ENCODE results near the gene EFEMP1. TPM values are rescaled to one million over a fixed set of nuclear protein-coding genes. Genes with fewer than 3 reads are reported as not detected.
"Not testable (repeated sequence)": the region's sequence is repeated elsewhere in the genome, so short reads cannot be mapped to it uniquely, and the experiment has no call there.

Gene EFEMP1
- total RNA-seq, 1 experiment from 2014 or later = 3.2 TPM

DNA sequence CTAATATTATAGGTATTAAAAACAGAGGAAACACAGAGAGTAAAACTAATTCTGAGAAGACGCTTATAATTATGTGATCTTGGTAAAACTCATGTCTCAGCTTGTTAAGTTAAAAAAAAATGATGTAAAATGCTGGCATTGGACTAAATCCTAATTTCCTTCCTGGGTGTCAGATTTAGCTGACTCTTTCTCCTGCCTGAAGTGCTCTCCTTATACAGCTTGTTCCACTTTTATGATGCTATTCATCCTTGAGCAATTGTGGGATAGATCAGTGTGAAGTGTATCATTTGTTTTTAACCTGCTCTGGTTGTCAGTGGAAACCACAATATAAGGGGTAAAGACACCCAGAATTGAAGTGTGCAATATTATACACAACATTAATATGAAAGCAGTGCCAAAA, 84.9 kb downstream of the EFEMP1 start:
- Histone ChIP-seq H3K4me3 (ENCODE audit: low read length) (no peak overlapping the region), H3K9me3 (ENCODE audit: low read length) (no peaks in the 10 kb centered on the region), H3K27ac (ENCODE audit: low read length) (no peak overlapping the region), H3K4me2 (ENCODE audit: low read depth, low read length, poor library complexity, severe bottlenecking) (no peak overlapping the region), H3K4me1 (ENCODE audit: low read length) (0 out of 2 replicates have a peak, but pooled peaks cover 3% of the 10 kb centered on the region), H2AFZ (ENCODE audit: low read length) (no peak overlapping the region), H3K9me2 (replicated peaks; ENCODE audit: insufficient read depth, low read length) (no peaks in the 10 kb centered on the region), H3K9ac (ENCODE audit: low read length) (no peak overlapping the region), H3K27me3 (ENCODE audit: low read length) (no peaks in the 10 kb centered on the region), H4K20me1 (ENCODE audit: insufficient read depth, low read depth, low read length) (no peaks in the 10 kb centered on the region), H3K79me2 (ENCODE audit: low read length) (no peaks in the 10 kb centered on the region), H3K36me3 (ENCODE audit: insufficient read depth, low read length) (no peaks in the 10 kb centered on the region)
- DNase-seq = no peak

DNA sequence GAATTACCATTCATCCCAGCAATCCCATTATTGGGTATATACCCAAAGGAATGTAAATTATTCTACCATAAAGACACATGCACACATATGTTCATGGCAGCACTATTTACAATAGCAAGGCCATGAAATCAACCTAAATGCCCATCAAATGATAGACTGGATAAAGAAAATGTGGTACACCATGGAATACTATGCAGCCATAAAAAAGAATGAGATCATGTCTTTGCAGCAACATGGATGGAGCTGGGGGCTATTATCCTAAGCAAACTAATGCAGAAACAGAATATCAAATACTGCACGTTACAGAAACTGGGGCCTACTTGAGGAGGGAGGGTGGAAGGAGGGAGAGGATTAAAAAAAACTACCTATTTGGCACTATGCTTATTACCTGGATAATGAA, 85.5 kb downstream of the EFEMP1 start:
- not testable (repeated sequence) for H3K36me3 ChIP-seq (ENCODE audit: insufficient read depth, low read length); H3K4me3 ChIP-seq (ENCODE audit: low read length); H3K9me3 ChIP-seq (ENCODE audit: low read length); H3K4me2 ChIP-seq (ENCODE audit: low read depth, low read length, poor library complexity, severe bottlenecking); H3K27me3 ChIP-seq (ENCODE audit: low read length); H3K79me2 ChIP-seq (ENCODE audit: low read length); H3K9me2 ChIP-seq (replicated peaks; ENCODE audit: insufficient read depth, low read length); H3K4me1 ChIP-seq (ENCODE audit: low read length); DNase-seq; H3K27ac ChIP-seq (ENCODE audit: low read length); H2AFZ ChIP-seq (ENCODE audit: low read length); H3K9ac ChIP-seq (ENCODE audit: low read length); H4K20me1 ChIP-seq (ENCODE audit: insufficient read depth, low read depth, low read length)

DNA sequence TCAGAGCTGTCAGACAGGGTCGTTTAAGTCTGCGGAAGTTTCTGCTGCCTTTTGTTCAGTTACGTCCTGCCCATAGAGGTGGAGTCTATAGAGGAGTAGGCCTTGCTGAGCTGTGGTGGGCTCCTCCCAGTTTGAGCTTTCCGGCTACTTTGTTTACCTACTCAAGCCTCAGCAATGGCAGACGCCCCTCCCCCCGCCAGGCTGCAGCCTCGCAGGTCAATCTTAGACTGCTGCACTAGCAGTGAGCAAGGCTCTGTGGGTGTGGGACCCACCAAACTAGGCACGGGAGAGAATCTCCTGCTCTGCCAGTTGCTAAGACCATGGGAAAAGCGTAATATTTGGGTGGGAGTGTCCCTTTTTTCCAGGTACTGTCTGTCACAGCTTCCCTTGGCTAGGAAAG, 86.5 kb downstream of the EFEMP1 start:
- H3K9ac ChIP-seq (ENCODE audit: low read length) = no peak overlapping the region
- no peaks in the 10 kb centered on the region for H3K79me2 ChIP-seq (ENCODE audit: low read length)
- H3K4me1 ChIP-seq (ENCODE audit: low read length) = 0 out of 2 replicates have a peak, but pooled peaks cover 3% of the 10 kb centered on the region
- no peak overlapping the region for H3K4me2 ChIP-seq (ENCODE audit: low read depth, low read length, poor library complexity, severe bottlenecking)
- H3K9me3 ChIP-seq (ENCODE audit: low read length) = no peaks in the 10 kb centered on the region
- no peaks in the 10 kb centered on the region for H4K20me1 ChIP-seq (ENCODE audit: insufficient read depth, low read depth, low read length)
- H3K27ac ChIP-seq (ENCODE audit: low read length) = no peak overlapping the region
- H3K27me3 ChIP-seq (ENCODE audit: low read length) = no peaks in the 10 kb centered on the region
- H3K9me2 ChIP-seq (replicated peaks; ENCODE audit: insufficient read depth, low read length) = no peaks in the 10 kb centered on the region
- DNase-seq = no peak
- H3K4me3 ChIP-seq (ENCODE audit: low read length) = no peak overlapping the region
- no peaks in the 10 kb centered on the region for H3K36me3 ChIP-seq (ENCODE audit: insufficient read depth, low read length)
- no peak overlapping the region for H2AFZ ChIP-seq (ENCODE audit: low read length)

- H3K9me3 ChIP-seq (ENCODE audit: low read length); DNase-seq; H3K27ac ChIP-seq (ENCODE audit: low read length); H3K27me3 ChIP-seq (ENCODE audit: low read length); H4K20me1 ChIP-seq (ENCODE audit: insufficient read depth, low read depth, low read length); H3K4me2 ChIP-seq (ENCODE audit: low read depth, low read length, poor library complexity, severe bottlenecking); H2AFZ ChIP-seq (ENCODE audit: low read length); H3K79me2 ChIP-seq (ENCODE audit: low read length); H3K4me1 ChIP-seq (ENCODE audit: low read length); H3K9me2 ChIP-seq (replicated peaks; ENCODE audit: insufficient read depth, low read length); H3K4me3 ChIP-seq (ENCODE audit: low read length); H3K36me3 ChIP-seq (ENCODE audit: insufficient read depth, low read length); H3K9ac ChIP-seq (ENCODE audit: low read length): not testable (repeated sequence)
These were observed 91.7 kb downstream of the EFEMP1 start for GRCh38 chr2:55831671-55832410.

GRCh38 chr2:55827855-55828254, 95.7 kb downstream of the EFEMP1 start:
- no peak for DNase-seq
- H3K9me2 ChIP-seq (replicated peaks; ENCODE audit: insufficient read depth, low read length) = no peaks in the 10 kb centered on the region

DNA sequence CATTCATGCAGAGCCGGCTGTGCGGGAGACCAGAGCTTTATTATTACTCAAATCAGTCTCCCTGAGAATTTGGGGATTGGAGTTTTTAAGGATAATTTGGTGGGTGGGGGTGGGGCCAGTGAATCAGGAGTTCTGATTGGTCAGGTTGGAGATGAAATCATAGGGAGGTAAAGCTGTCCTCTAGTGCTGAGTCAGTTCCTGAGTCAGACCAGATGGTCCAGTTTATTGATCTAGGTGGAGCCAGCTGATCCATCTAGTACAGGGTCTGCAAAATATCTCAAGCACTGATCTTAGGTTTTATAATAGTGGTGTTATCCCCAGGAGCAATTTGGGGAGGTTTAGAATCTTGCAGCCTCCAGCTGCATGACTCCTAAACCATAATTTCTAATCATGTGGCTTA, 96.2 kb downstream of the EFEMP1 start:
- not testable (repeated sequence) for H3K4me1 ChIP-seq (ENCODE audit: low read length); H3K79me2 ChIP-seq (ENCODE audit: low read length); H3K4me2 ChIP-seq (ENCODE audit: low read depth, low read length, poor library complexity, severe bottlenecking); H3K36me3 ChIP-seq (ENCODE audit: insufficient read depth, low read length); H4K20me1 ChIP-seq (ENCODE audit: insufficient read depth, low read depth, low read length); H3K9ac ChIP-seq (ENCODE audit: low read length); H3K9me3 ChIP-seq (ENCODE audit: low read length); H3K9me2 ChIP-seq (replicated peaks; ENCODE audit: insufficient read depth, low read length); H3K27ac ChIP-seq (ENCODE audit: low read length); DNase-seq; H3K4me3 ChIP-seq (ENCODE audit: low read length); H3K27me3 ChIP-seq (ENCODE audit: low read length); H2AFZ ChIP-seq (ENCODE audit: low read length)

More at GRCh38 chr2:55827855-55828254, 95.7 kb downstream of the EFEMP1 start:
- H2AFZ ChIP-seq (ENCODE audit: low read length) = no peak overlapping the region
- no peak overlapping the region for H3K27ac ChIP-seq (ENCODE audit: low read length)
- no peak overlapping the region for H3K9ac ChIP-seq (ENCODE audit: low read length)
- no peak overlapping the region for H3K4me3 ChIP-seq (ENCODE audit: low read length)
- no peaks in the 10 kb centered on the region for H4K20me1 ChIP-seq (ENCODE audit: insufficient read depth, low read depth, low read length)
- H3K36me3 ChIP-seq (ENCODE audit: insufficient read depth, low read length) = no peaks in the 10 kb centered on the region
- H3K9me3 ChIP-seq (ENCODE audit: low read length) = no peaks in the 10 kb centered on the region
- no peaks in the 10 kb centered on the region for H3K27me3 ChIP-seq (ENCODE audit: low read length)
- no peaks in the 10 kb centered on the region for H3K4me1 ChIP-seq (ENCODE audit: low read length)
- H3K79me2 ChIP-seq (ENCODE audit: low read length) = no peaks in the 10 kb centered on the region
- H3K4me2 ChIP-seq (ENCODE audit: low read depth, low read length, poor library complexity, severe bottlenecking) = no peak overlapping the region

GRCh38 chr2:55826246-55826645, 97.3 kb downstream of the EFEMP1 start:
- no peak overlapping the region for H3K27ac ChIP-seq (ENCODE audit: low read length)
- no peaks in the 10 kb centered on the region for H3K27me3 ChIP-seq (ENCODE audit: low read length)
- no peak for DNase-seq
- no peaks in the 10 kb centered on the region for H3K4me1 ChIP-seq (ENCODE audit: low read length)
- no peaks in the 10 kb centered on the region for H3K79me2 ChIP-seq (ENCODE audit: low read length)
- H3K4me3 ChIP-seq (ENCODE audit: low read length) = no peak overlapping the region
- no peaks in the 10 kb centered on the region for H3K9me2 ChIP-seq (replicated peaks; ENCODE audit: insufficient read depth, low read length)
- H3K4me2 ChIP-seq (ENCODE audit: low read depth, low read length, poor library complexity, severe bottlenecking) = no peak overlapping the region
- no peak overlapping the region for H2AFZ ChIP-seq (ENCODE audit: low read length)
- H3K36me3 ChIP-seq (ENCODE audit: insufficient read depth, low read length) = no peaks in the 10 kb centered on the region
- H3K9me3 ChIP-seq (ENCODE audit: low read length) = no peaks in the 10 kb centered on the region
- no peaks in the 10 kb centered on the region for H4K20me1 ChIP-seq (ENCODE audit: insufficient read depth, low read depth, low read length)
- H3K9ac ChIP-seq (ENCODE audit: low read length) = no peak overlapping the region

DNA sequence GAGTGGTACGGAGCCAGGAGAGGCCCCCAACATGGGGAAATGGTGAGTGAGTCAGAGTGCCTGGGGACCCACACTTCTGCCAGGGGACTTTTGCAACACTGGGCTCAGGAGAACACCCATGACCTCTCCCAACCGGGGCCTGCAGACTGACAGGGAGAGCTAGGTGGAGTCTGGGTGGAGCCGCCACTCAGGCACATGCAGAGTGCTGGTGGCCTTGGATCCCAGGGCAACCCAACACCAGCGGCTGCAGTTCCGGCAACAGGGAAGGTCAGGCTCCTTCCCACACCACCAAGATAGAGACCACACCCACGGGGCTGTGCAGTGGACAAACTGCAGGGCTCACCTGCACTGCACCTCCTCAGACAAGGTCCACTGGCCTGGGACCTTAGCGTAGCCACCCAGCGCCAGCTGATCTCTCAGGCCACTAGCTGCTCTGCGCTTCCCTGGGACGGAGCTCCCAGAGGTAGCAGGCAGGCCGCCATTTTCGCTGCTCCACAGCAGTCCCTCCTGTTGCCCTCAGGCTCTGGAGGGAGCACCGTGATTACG, 99.0 kb downstream of the EFEMP1 start:
- Histone ChIP-seq H2AFZ (ENCODE audit: low read length) (no peak overlapping the region), H4K20me1 (ENCODE audit: insufficient read depth, low read depth, low read length) (no peaks in the 10 kb centered on the region), H3K79me2 (ENCODE audit: low read length) (no peaks in the 10 kb centered on the region), H3K27me3 (ENCODE audit: low read length) (no peaks in the 10 kb centered on the region), H3K27ac (ENCODE audit: low read length) (no peak overlapping the region), H3K9ac (ENCODE audit: low read length) (no peak overlapping the region), H3K36me3 (ENCODE audit: insufficient read depth, low read length) (no peaks in the 10 kb centered on the region), H3K9me2 (replicated peaks; ENCODE audit: insufficient read depth, low read length) (no peaks in the 10 kb centered on the region), H3K4me2 (ENCODE audit: low read depth, low read length, poor library complexity, severe bottlenecking) (no peak overlapping the region), H3K4me3 (ENCODE audit: low read length) (no peak overlapping the region), H3K4me1 (ENCODE audit: low read length) (no peaks in the 10 kb centered on the region), H3K9me3 (ENCODE audit: low read length) (no peaks in the 10 kb centered on the region)
- no peak for DNase-seq

Measured in Karpas-422 (cell line).